ENCODE measurements around the gene SLIT3.

The SLIT3 gene

GRCh38 chr5:169221519-169221918 is 79.4 kb downstream of the SLIT3 start:
- no peak overlapping the region for H3K4me3 ChIP-seq (IDR thresholded peaks at IDR 0.05; ENCODE audit: insufficient read depth, low read depth, low read length)
- H4K20me1 ChIP-seq (ENCODE audit: insufficient read depth), result no peaks in the 10 kb centered on the region
- no peak for TF ChIP-seq CTCF (conservative IDR thresholded peaks at IDR 0.05; ENCODE audit: low read depth, low read length)
- H3K36me3 ChIP-seq (ENCODE audit: insufficient read depth), result no peaks in the 10 kb centered on the region
- H3K9ac ChIP-seq, result no peak overlapping the region
- H3K4me1 ChIP-seq (ENCODE audit: low read depth, poor library complexity, severe bottlenecking), result peaks cover 27% of the 10 kb centered on the region
- H3K27ac ChIP-seq, result no peak overlapping the region
- H2AFZ ChIP-seq (ENCODE audit: low read depth), result no peak overlapping the region
- H3K4me2 ChIP-seq, result no peak overlapping the region
- no peaks in the 10 kb centered on the region for H3K79me2 ChIP-seq (ENCODE audit: insufficient read depth, low read depth)
- H3K27me3 ChIP-seq (ENCODE audit: insufficient read depth, low read depth), result no peaks in the 10 kb centered on the region

GRCh38 chr5:169219961-169220360 is 81.0 kb downstream of the SLIT3 start:
- H3K27ac ChIP-seq, result no peak overlapping the region
- no peaks in the 10 kb centered on the region for H3K27me3 ChIP-seq (ENCODE audit: insufficient read depth, low read depth)
- no peak overlapping the region for H3K4me2 ChIP-seq
- H4K20me1 ChIP-seq (ENCODE audit: insufficient read depth), result no peaks in the 10 kb centered on the region
- H3K9ac ChIP-seq, result no peak overlapping the region
- no peaks in the 10 kb centered on the region for H3K79me2 ChIP-seq (ENCODE audit: insufficient read depth, low read depth)
- H3K4me3 ChIP-seq (IDR thresholded peaks at IDR 0.05; ENCODE audit: insufficient read depth, low read depth, low read length), result no peak overlapping the region
- H3K4me1 ChIP-seq (ENCODE audit: low read depth, poor library complexity, severe bottlenecking), result peaks cover 27% of the 10 kb centered on the region
- no peak for TF ChIP-seq CTCF (conservative IDR thresholded peaks at IDR 0.05; ENCODE audit: low read depth, low read length)
- H3K36me3 ChIP-seq (ENCODE audit: insufficient read depth), result no peaks in the 10 kb centered on the region
- no peak overlapping the region for H2AFZ ChIP-seq (ENCODE audit: low read depth)

- Histone ChIP-seq H3K36me3 (ENCODE audit: insufficient read depth) (no peaks in the 10 kb centered on the region), H3K27me3 (ENCODE audit: insufficient read depth, low read depth) (no peaks in the 10 kb centered on the region), H3K4me1 (ENCODE audit: low read depth, poor library complexity, severe bottlenecking) (peaks cover 27% of the 10 kb centered on the region), H4K20me1 (ENCODE audit: insufficient read depth) (no peaks in the 10 kb centered on the region), H3K4me2 (no peak overlapping the region), H3K4me3 (IDR thresholded peaks at IDR 0.05; ENCODE audit: insufficient read depth, low read depth, low read length) (no peak overlapping the region), H3K27ac (no peak overlapping the region), H2AFZ (ENCODE audit: low read depth) (no peak overlapping the region), H3K79me2 (ENCODE audit: insufficient read depth, low read depth) (no peaks in the 10 kb centered on the region), H3K9ac (no peak overlapping the region)
- no peak for TF ChIP-seq CTCF (conservative IDR thresholded peaks at IDR 0.05; ENCODE audit: low read depth, low read length)
Observed at GRCh38 chr5:169219351-169219750, 81.6 kb downstream of the SLIT3 start.

- Histone ChIP-seq H3K79me2 (ENCODE audit: insufficient read depth, low read depth) (no peaks in the 10 kb centered on the region), H2AFZ (ENCODE audit: low read depth) (peak overlapping the region; percentile 8; the same call in 1 of the 2 replicates), H3K4me1 (ENCODE audit: low read depth, poor library complexity, severe bottlenecking) (peaks cover 27% of the 10 kb centered on the region), H3K36me3 (ENCODE audit: insufficient read depth) (no peaks in the 10 kb centered on the region), H3K4me2 (peak overlapping the region; percentile 16; the same call in 1 of the 2 replicates), H3K27ac (peak overlapping the region; percentile 79; the same call in 1 of the 2 replicates), H3K9ac (no peak overlapping the region), H3K27me3 (ENCODE audit: insufficient read depth, low read depth) (no peaks in the 10 kb centered on the region), H3K4me3 (IDR thresholded peaks at IDR 0.05; ENCODE audit: insufficient read depth, low read depth, low read length) (no peak overlapping the region), H4K20me1 (ENCODE audit: insufficient read depth) (no peaks in the 10 kb centered on the region)
- no peak for TF ChIP-seq CTCF (conservative IDR thresholded peaks at IDR 0.05; ENCODE audit: low read depth, low read length)
Observed at GRCh38 chr5:169218861-169219260, 82.1 kb downstream of the SLIT3 start.
